Glomerular visceral epithelial cell (primary cell): ENCODE measurements around the gene DPEP3.
"Not testable (repeated sequence)": the region's sequence is repeated elsewhere in the genome, so short reads cannot be mapped to it uniquely, and the experiment has no call there.

Experiments used
- DNase-seq: peaks from one replicate; pipeline ENCODE4 v3.0.0-alpha.2; 2016; ENCODE audit errors: extremely low spot score

Gene DPEP3

DNA sequence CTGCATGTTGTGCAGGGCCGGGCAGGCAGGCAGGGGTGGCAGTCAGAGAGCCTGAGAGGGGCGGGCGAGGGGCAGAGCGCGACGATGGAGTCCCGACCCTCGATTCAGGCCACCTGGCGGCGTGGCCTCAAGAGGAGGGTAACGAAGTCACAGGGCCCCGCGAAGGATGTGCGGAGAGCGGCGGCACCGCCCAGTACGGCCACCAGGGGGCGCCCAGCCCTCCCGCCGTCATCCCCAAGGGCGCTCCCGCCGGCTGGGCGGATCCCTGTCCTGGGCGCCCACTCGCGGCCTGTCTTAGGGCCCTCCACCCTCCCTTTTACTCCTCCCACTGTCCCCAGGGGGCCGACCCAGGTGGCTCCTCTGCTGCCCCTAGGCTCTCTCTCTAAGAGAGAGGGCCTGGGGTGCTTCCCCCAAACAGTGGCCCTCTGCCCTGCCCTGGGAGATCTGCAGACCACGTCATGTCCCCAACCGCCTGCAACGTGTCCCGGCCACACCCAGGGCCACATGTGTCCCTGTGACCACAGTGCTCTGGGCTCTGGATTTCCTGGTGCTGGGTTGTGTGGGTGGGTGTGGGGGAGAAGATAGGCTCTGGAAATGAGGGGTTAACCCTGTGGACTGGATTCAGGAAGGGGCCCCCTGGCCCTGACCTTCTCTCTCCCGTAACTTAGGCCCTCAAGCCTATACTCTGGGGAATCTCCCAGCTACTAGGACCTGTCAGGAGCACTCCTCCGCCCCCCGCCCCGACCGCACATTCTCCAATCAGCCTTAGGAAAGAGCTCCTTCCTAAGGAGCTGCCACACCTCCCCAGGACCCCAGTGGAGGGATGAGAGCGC, 13.1 kb upstream of the DPEP3 start:
- peak; percentile 73 for DNase-seq

DNA sequence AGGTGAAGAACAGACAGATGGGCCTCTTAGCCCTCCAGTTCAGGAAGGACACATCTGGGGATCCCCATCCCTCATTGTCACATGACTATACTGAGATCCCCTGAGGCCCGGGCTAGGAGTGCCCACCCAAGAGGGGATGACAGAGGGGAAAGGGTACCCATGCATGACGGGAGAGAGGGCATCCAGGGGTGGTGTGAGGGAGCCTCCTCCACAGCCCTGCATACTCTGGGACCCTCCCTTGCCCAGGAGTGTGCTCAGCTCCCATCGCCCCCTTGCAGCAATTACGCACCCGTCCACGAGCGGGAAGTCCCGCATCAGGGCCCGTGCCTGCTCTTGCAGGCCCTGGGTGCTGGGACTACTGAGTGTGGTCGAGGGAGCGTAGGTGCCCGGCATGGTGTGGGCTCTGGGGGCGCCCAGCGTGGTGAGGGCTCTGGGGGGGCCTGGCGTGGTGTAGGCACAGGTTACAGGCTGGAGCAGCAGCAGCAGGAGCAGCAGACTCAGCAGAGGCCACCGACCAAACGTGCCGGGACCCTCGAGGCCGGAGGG, 12.4 kb upstream of the DPEP3 start:
- no peak for DNase-seq

DNA sequence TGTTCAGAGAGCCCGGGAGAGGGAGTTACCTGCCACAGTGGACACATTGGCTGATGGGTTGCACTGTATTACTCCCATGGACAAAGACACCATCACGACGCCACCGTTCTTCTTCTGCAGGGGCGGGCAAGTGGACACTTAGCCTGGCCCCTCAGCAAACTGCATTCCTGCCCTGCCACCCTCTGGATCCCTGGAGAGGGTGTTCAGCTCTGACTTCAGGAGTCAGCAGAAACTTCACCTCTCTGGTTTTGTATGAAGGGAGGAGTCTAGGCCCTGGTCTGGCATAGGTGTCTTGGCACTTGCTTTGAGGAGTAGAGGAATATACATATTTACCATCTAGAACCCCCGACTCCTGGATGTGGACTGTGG, 9.7 kb upstream of the DPEP3 start:
- no peak for DNase-seq

DNA sequence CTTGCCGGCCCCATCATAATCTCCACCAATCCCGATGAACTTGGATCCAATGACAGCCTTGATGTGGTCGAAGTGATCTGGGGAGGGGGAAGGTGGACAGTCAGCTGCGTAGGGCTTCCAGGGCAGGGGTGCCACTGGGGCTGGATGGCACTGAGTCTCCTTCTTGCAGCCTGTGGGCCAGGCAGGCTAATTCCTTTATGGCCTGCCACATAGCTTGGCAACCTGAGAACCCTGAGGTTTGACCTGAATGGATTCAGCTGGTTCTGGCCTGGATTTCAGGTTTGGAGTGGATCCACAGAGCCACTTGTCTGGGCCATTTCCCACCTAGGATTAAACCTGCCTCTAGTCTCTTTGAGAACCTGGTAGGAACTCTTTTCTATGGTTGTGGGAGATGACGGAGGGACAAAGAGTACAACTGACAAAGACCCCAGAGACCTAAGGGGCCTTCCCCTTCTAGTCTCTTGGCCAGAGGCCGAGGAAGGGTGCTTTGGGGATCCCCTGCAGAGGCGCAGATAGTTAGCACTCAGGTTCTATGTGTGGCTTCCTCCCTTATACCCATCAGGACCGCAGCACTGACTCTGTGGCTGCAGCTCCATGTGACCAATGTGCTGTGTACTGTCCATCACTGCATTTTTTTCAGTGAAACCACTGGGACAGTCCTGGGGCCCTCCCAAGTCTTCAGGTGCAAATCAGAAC, 9.2 kb upstream of the DPEP3 start:
- no peak for DNase-seq

DNA sequence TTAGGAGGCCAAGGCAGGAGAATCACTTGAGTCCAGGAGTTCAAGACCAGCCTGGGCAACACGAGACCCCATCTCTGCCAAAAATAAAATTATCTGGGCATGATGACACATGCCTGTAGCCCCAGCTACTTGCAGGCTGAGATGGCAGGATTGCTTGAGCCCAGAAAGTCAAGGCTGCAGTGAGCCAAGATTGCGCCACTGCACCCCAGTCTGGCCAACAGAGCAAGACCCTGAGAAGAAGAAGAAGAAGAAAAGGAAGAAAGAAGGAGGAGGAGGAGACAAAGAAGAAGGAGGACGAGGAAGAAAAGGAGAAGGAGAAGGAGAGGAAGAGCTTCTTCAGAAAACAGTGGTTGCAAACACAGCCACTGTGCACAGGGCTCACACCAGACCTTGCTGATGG, 8.4 kb upstream of the DPEP3 start:
- DNase-seq = no peak

DNA sequence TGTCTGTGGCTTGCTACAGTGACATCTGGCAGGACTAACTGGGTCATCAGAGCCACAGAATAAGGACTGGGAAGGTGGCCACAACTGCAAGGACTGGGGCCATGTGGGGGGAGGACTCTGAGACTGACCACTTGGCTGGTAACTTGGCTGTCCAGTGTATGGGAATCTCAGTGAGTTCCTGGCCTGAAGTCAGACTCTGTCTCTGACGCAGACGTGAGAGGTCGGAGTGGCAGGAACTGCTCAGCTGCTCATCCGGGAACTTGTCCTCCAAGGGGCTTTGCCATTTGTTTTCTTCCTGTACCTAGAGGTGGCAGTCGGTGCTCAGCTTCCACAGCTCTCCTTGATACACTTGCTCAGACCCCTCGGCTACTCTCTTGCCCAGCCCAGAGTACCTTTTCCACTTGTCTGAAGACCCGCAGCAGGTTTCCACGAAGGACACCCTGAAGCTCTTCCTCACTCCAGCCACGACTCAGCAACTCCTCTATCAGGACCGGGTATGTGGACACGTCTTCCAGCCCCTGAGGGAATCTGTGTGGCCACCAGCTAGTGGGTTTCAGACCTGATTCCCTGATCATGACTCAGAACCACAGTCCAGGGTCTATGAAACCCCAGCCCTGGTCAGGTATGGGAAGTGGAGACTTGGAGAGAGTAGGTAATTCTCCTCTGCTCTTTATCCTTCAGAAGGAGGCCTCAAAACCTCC, 7.3 kb upstream of the DPEP3 start:
- DNase-seq = peak; percentile 40

DNA sequence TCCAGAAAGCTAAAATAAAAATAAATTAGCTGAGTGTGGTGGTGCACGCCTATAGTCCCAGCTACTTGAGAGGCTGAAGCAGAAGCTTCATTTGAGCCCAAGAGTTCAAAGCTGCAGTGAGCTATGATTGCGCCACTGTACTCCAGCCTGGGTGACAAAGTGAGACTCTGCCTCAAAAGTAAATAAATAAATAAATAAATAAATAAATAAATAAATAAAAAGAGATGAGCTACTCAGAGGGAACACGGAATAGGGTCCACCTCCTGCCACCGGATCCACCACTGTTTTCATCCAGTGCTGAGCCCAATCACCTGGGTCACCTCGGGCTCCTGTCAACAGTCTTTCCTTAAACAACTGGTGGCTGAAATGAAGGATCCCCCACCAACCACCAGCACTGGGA, 6.7 kb upstream of the DPEP3 start:
- DNase-seq = no peak

DNA sequence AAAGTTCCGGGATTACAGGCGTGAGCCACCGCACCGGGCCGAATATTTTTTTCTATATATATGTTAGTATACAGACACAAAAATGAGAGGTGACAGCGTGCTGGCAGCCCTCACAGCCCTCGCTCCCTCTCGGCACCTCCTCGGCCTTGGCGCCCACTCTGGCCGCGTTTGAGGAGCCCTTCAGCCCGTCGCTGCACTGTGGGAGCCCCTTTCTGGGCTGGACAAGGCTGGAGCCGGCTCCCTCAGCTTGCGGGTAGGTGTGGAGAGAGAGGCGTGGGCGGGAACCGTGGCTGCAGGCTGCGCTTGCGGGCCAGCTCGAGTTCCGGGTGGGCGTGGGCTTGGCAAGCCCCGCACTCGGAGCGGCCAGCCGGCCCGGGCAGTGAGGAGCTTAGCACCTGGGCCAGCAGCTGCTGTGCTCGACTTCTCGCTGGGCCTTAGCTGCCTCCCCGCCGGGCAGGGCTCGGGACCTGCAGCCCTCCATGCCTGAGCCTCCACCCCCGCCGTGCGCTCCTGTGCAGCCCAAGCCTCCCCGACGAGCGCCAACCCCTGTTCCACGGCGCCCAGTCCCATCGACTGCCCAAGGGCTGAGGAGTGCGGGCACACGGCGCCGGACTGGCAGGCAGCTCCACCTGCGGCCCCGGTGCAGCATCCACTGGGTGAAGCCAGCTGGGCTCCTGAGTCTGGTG, 1.9 kb upstream of the DPEP3 start:
- no peak for DNase-seq

DNA sequence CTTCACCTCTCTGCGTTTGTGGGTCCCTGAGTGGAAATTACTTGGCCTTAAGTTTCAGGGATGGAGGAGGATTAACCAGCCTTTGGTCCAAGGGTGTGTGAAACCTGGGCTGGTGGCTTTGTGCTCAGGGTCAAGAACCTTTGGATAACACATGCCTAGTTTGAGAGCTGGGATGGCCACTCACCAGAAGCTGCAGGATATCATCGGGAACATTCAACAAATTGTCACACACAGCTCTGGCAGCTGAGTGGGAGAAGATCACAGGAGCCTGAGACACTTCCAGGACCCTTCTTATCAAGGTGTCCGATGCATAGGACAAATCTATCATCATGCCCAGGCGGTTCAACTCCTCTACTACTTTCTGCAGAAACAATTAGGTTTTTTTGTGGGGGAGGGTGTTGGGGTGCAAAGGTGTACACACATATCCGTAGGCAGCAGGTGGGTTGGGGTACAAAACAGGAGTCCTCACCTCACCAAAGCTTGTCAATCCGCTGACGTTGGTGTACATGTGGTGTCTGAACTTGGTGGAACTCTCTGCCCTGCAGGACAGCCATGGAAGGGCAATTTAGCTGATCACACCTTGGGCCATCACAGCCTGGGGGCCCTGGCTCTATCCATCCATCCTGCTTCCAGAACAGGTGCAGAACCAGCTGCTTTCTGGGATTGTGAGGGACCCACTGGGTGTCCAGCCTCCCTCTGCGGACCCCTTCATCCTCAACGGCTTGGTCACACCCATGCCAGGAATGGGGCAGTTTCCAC, 2.7 kb downstream of the DPEP3 start:
- no peak for DNase-seq

DNA sequence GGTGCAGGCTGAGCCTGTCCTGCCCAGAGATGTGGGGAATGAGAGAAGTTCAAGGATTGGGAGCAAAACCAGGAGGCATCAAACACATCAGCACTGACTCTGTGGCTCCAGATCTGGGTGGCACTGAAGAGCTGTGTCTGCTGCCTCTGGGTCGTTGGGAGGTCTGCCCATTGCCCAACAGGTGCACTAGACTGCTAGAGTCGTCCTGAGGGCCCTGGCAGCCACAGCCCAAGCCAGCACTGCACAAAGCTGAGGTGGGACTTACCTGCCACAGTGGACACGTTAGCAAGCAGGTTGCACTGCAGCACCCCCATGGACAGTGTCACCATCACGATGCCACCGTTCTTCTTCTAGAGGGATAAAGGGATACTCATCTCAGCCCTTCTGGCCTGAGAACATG, 3.3 kb downstream of the DPEP3 start:
- no peak for DNase-seq

DNA sequence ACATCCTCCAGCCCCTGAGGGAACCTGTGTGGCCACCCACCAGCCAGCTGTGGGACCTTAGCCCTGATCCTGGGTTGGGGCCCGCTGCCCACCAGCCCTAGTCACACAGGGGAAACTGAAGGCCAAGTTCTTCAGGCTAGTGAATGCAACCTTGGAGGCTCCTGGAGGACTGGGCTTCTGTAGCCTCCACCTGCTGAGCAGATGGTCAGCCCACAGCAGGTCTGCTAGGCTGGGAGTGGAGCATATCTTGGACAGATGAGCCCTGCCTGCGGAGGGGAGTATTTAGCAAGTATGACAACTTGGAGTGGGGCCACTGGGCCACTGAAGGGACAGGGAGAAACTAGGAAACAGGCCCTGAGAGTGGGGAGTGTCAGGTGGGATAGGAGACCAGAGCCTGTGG, 4.1 kb downstream of the DPEP3 start:
- DNase-seq = no peak

DNA sequence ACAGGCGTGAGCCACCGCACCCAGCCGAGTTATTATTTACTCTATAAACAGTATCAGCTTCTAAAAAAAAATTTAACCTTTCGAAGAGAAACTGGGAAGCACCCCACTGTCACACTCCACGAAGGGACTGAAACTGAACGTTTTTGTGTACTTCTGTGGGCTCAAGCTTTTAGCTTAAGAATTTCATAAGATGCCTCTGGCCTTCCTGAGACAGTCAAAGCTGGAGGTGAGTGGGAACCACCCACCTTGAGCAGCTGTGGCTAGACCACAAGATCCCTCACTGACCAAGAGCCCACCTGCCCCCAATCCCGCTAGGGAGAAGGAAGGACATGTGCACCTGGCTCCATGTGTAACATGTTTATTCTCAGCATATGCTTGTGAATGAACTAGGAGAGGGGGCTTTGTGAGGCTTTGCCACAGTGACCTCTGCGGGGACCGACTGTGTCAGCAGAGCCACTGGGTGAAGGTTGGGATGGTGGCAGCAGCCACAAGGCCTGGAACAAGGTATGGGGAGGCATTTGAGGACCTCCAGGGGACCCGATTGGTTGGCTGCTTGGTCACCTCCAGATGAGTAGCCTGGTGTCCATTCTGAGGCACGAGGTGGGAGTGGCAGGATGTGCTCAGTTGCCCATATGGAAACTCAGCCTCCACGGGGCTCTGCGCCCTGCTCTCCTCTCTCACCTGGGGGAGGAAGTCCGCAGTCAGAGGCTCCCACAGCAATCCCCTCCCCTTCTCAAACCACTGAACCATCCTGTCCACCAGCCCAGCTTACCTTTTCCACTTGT, 4.8 kb downstream of the DPEP3 start:
- no peak for DNase-seq

DNA sequence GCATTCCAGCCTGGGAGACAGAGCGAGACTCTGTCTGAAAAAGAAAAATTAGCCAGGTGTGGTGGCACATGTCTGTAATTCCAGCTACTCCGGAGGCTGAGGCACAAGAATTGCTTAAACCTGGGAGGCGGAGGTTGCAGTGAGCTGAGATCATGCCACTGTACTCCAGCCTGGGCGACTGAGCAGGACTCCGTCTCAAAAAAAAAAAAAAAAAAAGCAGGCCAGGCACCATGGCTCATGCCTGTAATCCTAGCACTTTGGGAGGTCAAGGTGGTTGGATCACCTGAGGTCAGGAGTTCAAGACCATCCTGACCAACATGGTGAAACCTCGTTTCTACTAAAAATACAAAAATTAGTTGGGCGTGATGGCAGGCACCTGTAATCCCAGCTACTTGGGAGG, 8.0 kb downstream of the DPEP3 start:
- DNase-seq = not testable (repeated sequence)

DNA sequence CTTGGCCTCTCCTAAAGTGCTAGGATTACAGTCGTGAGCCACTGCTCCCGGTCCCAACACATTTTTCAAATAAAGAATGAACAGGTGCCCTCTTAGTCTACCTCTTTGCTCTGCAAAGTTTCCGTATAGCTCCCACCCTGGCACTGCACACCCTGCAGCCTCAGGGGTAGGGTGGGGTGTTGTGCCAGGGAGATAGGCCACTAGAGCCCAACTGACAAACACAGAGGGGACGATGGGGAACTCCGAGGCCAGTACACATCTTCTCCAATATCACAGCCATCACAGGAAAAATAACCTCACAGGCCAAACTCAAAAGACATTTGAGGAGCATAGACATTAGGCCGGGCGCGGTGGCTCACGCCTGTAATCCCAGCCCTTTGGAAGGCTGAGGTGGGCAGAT, 9.2 kb downstream of the DPEP3 start:
- DNase-seq = no peak

DNA sequence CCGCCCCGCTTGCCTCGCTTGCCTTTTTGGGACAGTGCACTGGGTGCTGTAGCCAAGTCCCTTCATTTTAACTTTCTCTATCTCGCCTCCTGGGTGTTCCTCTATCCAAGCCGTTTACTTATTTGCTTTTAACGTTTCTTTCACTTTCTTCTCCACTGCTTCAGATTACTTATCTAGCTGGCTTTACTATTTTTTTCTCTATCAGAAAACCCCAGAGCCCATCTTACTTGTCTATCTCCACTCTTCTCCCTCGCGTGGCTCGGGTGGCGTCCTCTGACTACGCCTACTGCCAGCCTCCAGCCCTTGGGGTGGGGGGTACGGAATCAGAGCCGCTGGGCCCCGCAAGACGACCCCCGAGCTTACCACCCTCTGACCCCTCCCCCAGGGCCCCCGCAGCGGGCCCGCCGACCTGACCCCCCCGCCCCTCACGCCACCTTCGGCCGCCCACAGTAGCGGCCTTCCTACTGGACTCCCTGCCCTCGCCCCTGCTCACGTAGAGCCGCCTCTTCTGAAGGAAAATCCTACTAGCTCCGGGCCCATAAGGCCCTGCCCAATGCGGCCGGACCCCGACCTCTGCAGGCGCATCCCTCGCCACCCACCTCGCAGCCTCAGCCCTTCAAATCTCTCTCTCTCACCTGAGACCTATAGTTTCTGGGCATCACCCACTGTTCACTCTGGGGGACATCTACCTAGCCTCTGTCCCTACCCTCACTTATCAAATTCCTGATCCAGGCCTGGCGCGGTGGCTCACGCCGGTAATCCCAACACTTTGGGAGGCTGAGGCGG, 10.9 kb downstream of the DPEP3 start:
- DNase-seq = no peak

DNA sequence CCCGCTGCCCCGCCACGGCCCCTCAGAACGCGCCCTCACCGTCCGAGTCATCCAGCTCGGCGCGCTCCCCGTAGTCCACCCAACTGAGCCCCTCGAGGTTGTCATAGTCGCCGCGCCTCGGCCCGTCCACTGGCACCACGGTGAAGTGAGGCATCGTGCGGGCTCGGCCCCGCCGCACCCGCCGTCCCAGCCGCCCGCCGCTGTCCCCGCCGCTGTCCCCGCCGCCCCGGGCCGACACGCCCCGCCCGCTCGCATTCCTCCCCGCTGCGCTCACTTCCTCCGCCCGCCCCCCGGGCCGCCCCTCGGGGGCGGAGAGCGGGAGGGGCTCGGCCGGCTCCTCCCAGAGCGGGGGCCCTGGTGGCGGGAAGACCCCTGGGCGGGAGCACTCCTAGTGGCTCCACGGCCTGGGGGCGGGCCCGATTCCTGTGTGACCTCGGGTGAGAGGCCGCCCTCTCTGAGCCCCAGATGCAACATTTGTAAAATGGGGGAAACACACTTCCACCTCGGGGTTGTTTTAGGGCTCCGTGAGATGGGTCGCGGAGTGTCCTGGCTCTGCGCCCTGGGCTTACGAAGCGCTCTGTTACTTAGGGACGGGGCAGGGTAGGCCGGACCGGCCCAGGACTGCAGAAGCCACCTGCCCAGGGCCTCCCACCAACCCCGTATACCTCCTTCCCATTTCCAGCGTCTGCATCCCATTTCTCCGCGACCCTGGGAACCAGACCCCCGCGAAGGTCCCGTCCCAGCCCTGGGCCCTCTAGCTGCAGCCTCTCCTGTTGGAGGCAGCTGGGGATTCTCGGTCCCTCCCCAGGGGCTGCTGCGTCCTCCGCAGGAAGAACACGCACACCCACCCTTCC, 11.7 kb downstream of the DPEP3 start, which contains the start of gene SLC12A4:
Gene SLC12A4, minus strand, starts transcription at position 238 of the 854 bp plus-strand sequence. Its CDS starts 84 bp downstream, at position 154.
- DNase-seq = peak; percentile 83

DNA sequence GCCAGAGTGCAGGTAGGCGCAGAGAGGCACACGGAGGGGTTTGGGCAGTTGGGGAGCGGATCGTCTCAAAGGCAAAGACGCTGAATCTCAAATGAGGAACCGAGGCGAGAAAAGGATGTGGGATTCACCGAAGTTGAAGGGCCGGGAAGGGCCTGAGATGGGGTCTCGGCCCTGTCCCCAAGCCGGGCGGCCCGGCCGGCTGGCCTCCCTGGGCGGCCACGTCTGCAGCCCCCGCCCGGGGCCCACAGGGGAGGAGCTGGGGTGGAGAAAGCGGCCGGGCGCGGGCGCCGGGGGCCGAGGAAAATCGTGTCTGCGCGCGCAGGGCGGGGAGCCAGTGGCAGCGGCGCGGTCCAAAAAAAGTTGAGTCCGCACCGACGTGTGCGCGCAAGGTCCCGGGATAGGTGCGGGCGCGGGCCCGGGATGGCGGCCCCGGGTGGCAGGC, 12.3 kb downstream of the DPEP3 start:
- peak; percentile 25 for DNase-seq

DNA sequence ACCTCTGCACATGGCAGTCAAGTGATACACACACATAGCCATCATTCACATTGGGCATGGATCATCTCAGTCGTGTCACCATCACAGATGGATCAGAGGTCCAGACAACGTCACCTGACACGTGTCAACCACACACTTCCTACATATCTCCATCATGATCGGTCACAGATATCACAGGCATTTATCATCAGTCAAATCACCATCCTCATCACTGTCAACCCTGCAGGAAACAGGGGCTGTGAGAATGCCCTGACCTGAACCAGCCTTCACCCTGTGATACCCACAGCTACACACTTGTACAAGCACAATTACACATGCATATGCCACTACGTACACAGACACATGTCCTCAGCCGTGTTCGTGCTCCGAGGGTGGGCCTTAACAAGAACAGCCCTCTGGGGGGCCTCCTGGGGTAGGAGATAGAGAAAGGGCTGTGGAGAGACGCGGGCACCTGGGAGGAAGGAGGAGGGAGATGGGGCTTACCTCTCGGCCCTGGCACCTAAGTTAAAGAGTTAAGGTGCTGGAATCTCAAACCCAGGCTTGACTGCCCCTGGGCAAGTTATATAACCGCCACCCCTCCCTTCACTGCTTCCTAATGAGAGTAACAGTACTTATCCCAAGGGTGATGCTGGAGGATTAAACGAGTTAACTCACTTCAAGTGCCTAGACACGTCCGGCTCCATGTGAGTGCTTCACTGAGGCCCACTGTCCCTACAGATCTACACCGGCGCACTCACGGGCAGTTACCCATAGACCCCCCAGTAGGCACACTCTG, 12.9 kb downstream of the DPEP3 start:
- no peak for DNase-seq
